OCI-LY1 (cell line): Measurements from ENCODE around the gene C19orf44.

ENCODE experiments used
- CTCF ChIP-seq: fragments of 200-600 bp; sonication (generic), shearing (Covaris generic); IDR thresholded peaks from 2 replicates; pipeline ENCODE4 v1.5.1; 2017; ENCODE audit warnings: mild to moderate bottlenecking, antibody characterized with exemption, low read length, moderate library complexity, mixed read lengths
- EZH2 ChIP-seq: fragments of 200-600 bp; sonication (generic), shearing (Covaris generic); IDR thresholded peaks from 2 replicates; pipeline ENCODE4 v1.8.0; 2017; ENCODE audit warnings: borderline replicate concordance, mixed run types, mild to moderate bottlenecking, antibody characterized with exemption, low read length, moderate library complexity, mixed read lengths

- TF ChIP-seq CTCF, result no peak
- no peak for TF ChIP-seq EZH2
Measured at GRCh38 chr19:16521715-16522289, 25.6 kb downstream of the C19orf44 start.
